Measurements from ENCODE around the gene MERTK. TPM values are rescaled to one million over a fixed set of nuclear protein-coding genes. Genes with fewer than 3 reads are reported as not detected.
"Not testable (repeated sequence)": the region's sequence is repeated elsewhere in the genome, so short reads cannot be mapped to it uniquely, and the experiment has no call there.

MERTK gene
- total RNA-seq, 1 experiment from 2014 or later, result not detected

- no peaks in the 10 kb centered on the region for H3K4me1 ChIP-seq (replicated peaks)
- H3K36me3 ChIP-seq, result no peaks in the 10 kb centered on the region
- H3K4me3 ChIP-seq, result no peak overlapping the region
- H3K27ac ChIP-seq, result no peak overlapping the region
- peaks cover 16% of the 10 kb centered on the region for H3K27me3 ChIP-seq (replicated peaks)
- no peak for DNase-seq (ENCODE audit: low read depth in 1 of 2, low spot score in 2 of 2)
- H3K9me3 ChIP-seq (replicated peaks), result no peaks in the 10 kb centered on the region
Observed at GRCh38 chr2:111944531-111945210, 46.3 kb downstream of the MERTK start.

GRCh38 chr2:111945444-111946293 is 47.3 kb downstream of the MERTK start:
- Histone ChIP-seq H3K9me3 (replicated peaks) (no peaks in the 10 kb centered on the region), H3K36me3 (no peaks in the 10 kb centered on the region), H3K4me1 (replicated peaks) (no peaks in the 10 kb centered on the region), H3K27ac (no peak overlapping the region), H3K4me3 (no peak overlapping the region), H3K27me3 (replicated peaks) (peaks cover 15% of the 10 kb centered on the region)
- DNase-seq (ENCODE audit: low read depth in 1 of 2, low spot score in 2 of 2), result no peak

- peaks cover 15% of the 10 kb centered on the region for H3K27me3 ChIP-seq (replicated peaks)
- no peak for DNase-seq (ENCODE audit: low read depth in 1 of 2, low spot score in 2 of 2)
- no peak overlapping the region for H3K27ac ChIP-seq
- H3K36me3 ChIP-seq, result no peaks in the 10 kb centered on the region
- no peaks in the 10 kb centered on the region for H3K4me1 ChIP-seq (replicated peaks)
- no peak overlapping the region for H3K4me3 ChIP-seq
- H3K9me3 ChIP-seq (replicated peaks), result no peaks in the 10 kb centered on the region
Observed at GRCh38 chr2:111946294-111947114, 48.1 kb downstream of the MERTK start.

GRCh38 chr2:111947219-111947618 is 48.8 kb downstream of the MERTK start:
- peaks cover 15% of the 10 kb centered on the region for H3K27me3 ChIP-seq (replicated peaks)

GRCh38 chr2:111948832-111949231 is 50.4 kb downstream of the MERTK start:
- Histone ChIP-seq H3K9me3 (replicated peaks) (no peaks in the 10 kb centered on the region), H3K27ac (no peak overlapping the region), H3K27me3 (replicated peaks) (peaks cover 15% of the 10 kb centered on the region), H3K36me3 (no peaks in the 10 kb centered on the region), H3K4me1 (replicated peaks) (no peaks in the 10 kb centered on the region), H3K4me3 (no peak overlapping the region)
- no peak for DNase-seq (ENCODE audit: low read depth in 1 of 2, low spot score in 2 of 2)

More at GRCh38 chr2:111947219-111947618, 48.8 kb downstream of the MERTK start:
- Histone ChIP-seq H3K36me3 (no peaks in the 10 kb centered on the region), H3K4me1 (replicated peaks) (no peaks in the 10 kb centered on the region), H3K9me3 (replicated peaks) (no peaks in the 10 kb centered on the region), H3K27ac (no peak overlapping the region), H3K4me3 (no peak overlapping the region)
- no peak for DNase-seq (ENCODE audit: low read depth in 1 of 2, low spot score in 2 of 2)

GRCh38 chr2:111950236-111950635 is 51.8 kb downstream of the MERTK start:
- Histone ChIP-seq H3K4me3 (no peak overlapping the region), H3K27ac (no peak overlapping the region), H3K27me3 (replicated peaks) (peaks cover 19% of the 10 kb centered on the region), H3K4me1 (replicated peaks) (no peaks in the 10 kb centered on the region), H3K36me3 (no peaks in the 10 kb centered on the region), H3K9me3 (replicated peaks) (no peaks in the 10 kb centered on the region)
- DNase-seq (ENCODE audit: low read depth in 1 of 2, low spot score in 2 of 2), result no peak

GRCh38 chr2:111951486-111951885 is 53.1 kb downstream of the MERTK start:
- no peak overlapping the region for H3K4me3 ChIP-seq
- H3K27me3 ChIP-seq (replicated peaks), result peaks cover 27% of the 10 kb centered on the region
- H3K36me3 ChIP-seq, result no peaks in the 10 kb centered on the region
- no peaks in the 10 kb centered on the region for H3K9me3 ChIP-seq (replicated peaks)
- H3K4me1 ChIP-seq (replicated peaks), result no peaks in the 10 kb centered on the region
- no peak for DNase-seq (ENCODE audit: low read depth in 1 of 2, low spot score in 2 of 2)
- no peak overlapping the region for H3K27ac ChIP-seq

- Histone ChIP-seq H3K4me3 (no peak overlapping the region), H3K9me3 (replicated peaks) (no peaks in the 10 kb centered on the region), H3K27ac (no peak overlapping the region), H3K4me1 (replicated peaks) (no peaks in the 10 kb centered on the region), H3K36me3 (no peaks in the 10 kb centered on the region), H3K27me3 (replicated peaks) (peaks cover 31% of the 10 kb centered on the region)
- DNase-seq (ENCODE audit: low read depth in 1 of 2, low spot score in 2 of 2), result no peak
Observed at GRCh38 chr2:111952871-111953452, 54.6 kb downstream of the MERTK start.

- no peaks in the 10 kb centered on the region for H3K36me3 ChIP-seq
- peaks cover 36% of the 10 kb centered on the region for H3K27me3 ChIP-seq (replicated peaks)
- H3K4me3 ChIP-seq, result no peak overlapping the region
- H3K4me1 ChIP-seq (replicated peaks), result no peaks in the 10 kb centered on the region
- H3K27ac ChIP-seq, result no peak overlapping the region
- no peak for DNase-seq (ENCODE audit: low read depth in 1 of 2, low spot score in 2 of 2)
- H3K9me3 ChIP-seq (replicated peaks), result no peaks in the 10 kb centered on the region
Observed at GRCh38 chr2:111954602-111955332, 56.4 kb downstream of the MERTK start.

GRCh38 chr2:111957872-111958354 is 59.5 kb downstream of the MERTK start:
- Histone ChIP-seq H3K4me1 (replicated peaks) (no peaks in the 10 kb centered on the region), H3K27me3 (replicated peaks) (peaks cover 40% of the 10 kb centered on the region)

GRCh38 chr2:111958901-111959300 is 60.5 kb downstream of the MERTK start:
- Histone ChIP-seq H3K4me3 (no peak overlapping the region), H3K36me3 (no peaks in the 10 kb centered on the region), H3K4me1 (replicated peaks) (no peaks in the 10 kb centered on the region), H3K27ac (no peak overlapping the region), H3K27me3 (replicated peaks) (peaks cover 40% of the 10 kb centered on the region), H3K9me3 (replicated peaks) (no peaks in the 10 kb centered on the region)
- no peak for DNase-seq (ENCODE audit: low read depth in 1 of 2, low spot score in 2 of 2)

More at GRCh38 chr2:111957872-111958354, 59.5 kb downstream of the MERTK start:
- H3K36me3 ChIP-seq, result no peaks in the 10 kb centered on the region
- no peak for DNase-seq (ENCODE audit: low read depth in 1 of 2, low spot score in 2 of 2)
- H3K4me3 ChIP-seq, result no peak overlapping the region
- no peak overlapping the region for H3K27ac ChIP-seq
- H3K9me3 ChIP-seq (replicated peaks), result no peaks in the 10 kb centered on the region

GRCh38 chr2:111961663-111962062 is 63.3 kb downstream of the MERTK start:
- H3K27me3 ChIP-seq (replicated peaks), result peaks cover 28% of the 10 kb centered on the region
- DNase-seq (ENCODE audit: low read depth in 1 of 2, low spot score in 2 of 2), result no peak

GRCh38 chr2:111963086-111963485 is 64.7 kb downstream of the MERTK start:
- not testable (repeated sequence) for H3K4me1 ChIP-seq (replicated peaks); H3K27ac ChIP-seq; H3K9me3 ChIP-seq (replicated peaks); H3K4me3 ChIP-seq; H3K36me3 ChIP-seq; DNase-seq (ENCODE audit: low read depth in 1 of 2, low spot score in 2 of 2)
- peaks cover 23% of the 10 kb centered on the region for H3K27me3 ChIP-seq (replicated peaks)

More at GRCh38 chr2:111961663-111962062, 63.3 kb downstream of the MERTK start:
- no peaks in the 10 kb centered on the region for H3K36me3 ChIP-seq
- H3K4me1 ChIP-seq (replicated peaks), result no peaks in the 10 kb centered on the region
- H3K4me3 ChIP-seq, result no peak overlapping the region
- H3K27ac ChIP-seq, result no peak overlapping the region
- no peaks in the 10 kb centered on the region for H3K9me3 ChIP-seq (replicated peaks)
